ENCODE measurements around the gene CCDC6. TPM values are rescaled to one million over a fixed set of nuclear protein-coding genes. Genes with fewer than 3 reads are reported as not detected.
"Not testable (repeated sequence)": the region's sequence is repeated elsewhere in the genome, so short reads cannot be mapped to it uniquely, and the experiment has no call there.

CCDC6 gene
- total RNA-seq, 1 donor from 2014 or later, result 31.0 TPM

GRCh38 chr10:59905731-59906416, 482 bp downstream of the CCDC6 start:
- DNase-seq (ENCODE audit: extremely low read depth, low read depth, low spot score), result no peak

- no peak for DNase-seq (ENCODE audit: extremely low read depth, low read depth, low spot score)
Observed at GRCh38 chr10:59905066-59905730, 1.2 kb downstream of the CCDC6 start.

- no peak for DNase-seq (ENCODE audit: extremely low read depth, low read depth, low spot score)
Observed at GRCh38 chr10:59904426-59905065, 1.8 kb downstream of the CCDC6 start.

- DNase-seq (ENCODE audit: extremely low read depth, low read depth, low spot score), result no peak
Observed at GRCh38 chr10:59903871-59904270, 2.5 kb downstream of the CCDC6 start.

- DNase-seq (ENCODE audit: extremely low read depth, low read depth, low spot score), result no peak
Observed at GRCh38 chr10:59902016-59902415, 4.3 kb downstream of the CCDC6 start.

GRCh38 chr10:59901470-59901869, 4.9 kb downstream of the CCDC6 start:
- DNase-seq (ENCODE audit: extremely low read depth, low read depth, low spot score), result no peak

- DNase-seq (ENCODE audit: extremely low read depth, low read depth, low spot score), result no peak
Observed at GRCh38 chr10:59900048-59900727, 6.2 kb downstream of the CCDC6 start.

- DNase-seq (ENCODE audit: extremely low read depth, low read depth, low spot score), result no peak
Observed at GRCh38 chr10:59898125-59898835, 8.1 kb downstream of the CCDC6 start.

GRCh38 chr10:59896191-59896590, 10.2 kb downstream of the CCDC6 start:
- DNase-seq (ENCODE audit: extremely low read depth, low read depth, low spot score), result no peak

GRCh38 chr10:59895629-59896116, 10.7 kb downstream of the CCDC6 start:
- no peak for DNase-seq (ENCODE audit: extremely low read depth, low read depth, low spot score)

GRCh38 chr10:59894114-59894513, 12.2 kb downstream of the CCDC6 start:
- no peak for DNase-seq (ENCODE audit: extremely low read depth, low read depth, low spot score)

- DNase-seq (ENCODE audit: extremely low read depth, low read depth, low spot score), result no peak
Observed at GRCh38 chr10:59892697-59893096, 13.7 kb downstream of the CCDC6 start.

GRCh38 chr10:59891936-59892335, 14.4 kb downstream of the CCDC6 start:
- DNase-seq (ENCODE audit: extremely low read depth, low read depth, low spot score), result no peak

GRCh38 chr10:59891349-59891748, 15.0 kb downstream of the CCDC6 start:
- DNase-seq (ENCODE audit: extremely low read depth, low read depth, low spot score), result no peak

GRCh38 chr10:59888781-59889435, 17.4 kb downstream of the CCDC6 start:
- no peak for DNase-seq (ENCODE audit: extremely low read depth, low read depth, low spot score)

GRCh38 chr10:59887972-59888640, 18.2 kb downstream of the CCDC6 start:
- DNase-seq (ENCODE audit: extremely low read depth, low read depth, low spot score), result no peak

- no peak for DNase-seq (ENCODE audit: extremely low read depth, low read depth, low spot score)
Observed at GRCh38 chr10:59887006-59887405, 19.4 kb downstream of the CCDC6 start.

- DNase-seq (ENCODE audit: extremely low read depth, low read depth, low spot score), result no peak
Observed at GRCh38 chr10:59885430-59886134, 20.8 kb downstream of the CCDC6 start.

GRCh38 chr10:59884893-59885292, 21.5 kb downstream of the CCDC6 start:
- not testable (repeated sequence) for DNase-seq (ENCODE audit: extremely low read depth, low read depth, low spot score)

Data from glomerular endothelial cell (primary cell).